Nucleus accumbens (tissue), 56 donors: ENCODE data around the gene LGALS12.
A peak's percentile ranks its signal among the peaks of the same experiment; 100 is the strongest.
"Not testable (repeated sequence)": the region's sequence is repeated elsewhere in the genome, so short reads cannot be mapped to it uniquely, and the experiment has no call there.

Source experiments
- DNase-seq, 56 donors: peaks; one replicate each; lab custom pipeline; 2025; lab: John Stamatoyannopoulos, UW

Gene LGALS12

GRCh38 chr11:63531074-63531792 is 25.3 kb downstream of the LGALS12 start:
- DNase-seq = peak in 3 of 56 donors; percentile 21 to 38 (median 37)

GRCh38 chr11:63532117-63532516 is 26.2 kb downstream of the LGALS12 start:
- DNase-seq = no peak

GRCh38 chr11:63532799-63533475 is 27.1 kb downstream of the LGALS12 start:
- peak in 8 of 56 donors; percentile 4 to 33 (median 28) for DNase-seq

GRCh38 chr11:63534076-63534475 is 28.2 kb downstream of the LGALS12 start:
- no peak for DNase-seq

- no peak for DNase-seq
Measured at GRCh38 chr11:63534895-63535461, 29.1 kb downstream of the LGALS12 start.

- no peak for DNase-seq
Measured at GRCh38 chr11:63535734-63536133, 29.9 kb downstream of the LGALS12 start.

GRCh38 chr11:63536669-63537292 is 30.9 kb downstream of the LGALS12 start, which contains the start of gene PLAAT4:
Gene PLAAT4 (plus strand): TSS chr11:63536808. CDS start chr11:63536869, 61 bp downstream.
- DNase-seq = peak in 45 of 56 donors; percentile 15 to 77 (median 53)

- DNase-seq = peak in 48 of 56 donors; percentile 19 to 77 (median 54)
Measured at GRCh38 chr11:63537293-63538101, 31.6 kb downstream of the LGALS12 start.

- DNase-seq = not testable (repeated sequence)
Measured at GRCh38 chr11:63542506-63542905, 36.6 kb downstream of the LGALS12 start.

- DNase-seq = no peak
Measured at GRCh38 chr11:63543711-63544110, 37.8 kb downstream of the LGALS12 start.

GRCh38 chr11:63547061-63547460 is 41.2 kb downstream of the LGALS12 start:
- DNase-seq = no peak

GRCh38 chr11:63548178-63548577 is 42.3 kb downstream of the LGALS12 start:
- no peak for DNase-seq

- DNase-seq = peak in 19 of 56 donors; percentile 9 to 43 (median 32)
Measured at GRCh38 chr11:63549411-63549810, 43.5 kb downstream of the LGALS12 start.

GRCh38 chr11:63550156-63550700 is 44.3 kb downstream of the LGALS12 start:
- DNase-seq = not testable (repeated sequence)

GRCh38 chr11:63551091-63551888 is 45.4 kb downstream of the LGALS12 start:
- DNase-seq = no peak

- DNase-seq = no peak
Measured at GRCh38 chr11:63551889-63552266, 46.0 kb downstream of the LGALS12 start.

- DNase-seq = no peak
Measured at GRCh38 chr11:63552921-63553320, 47.0 kb downstream of the LGALS12 start.

GRCh38 chr11:63553759-63554158 is 47.9 kb downstream of the LGALS12 start:
- DNase-seq = no peak

GRCh38 chr11:63554877-63555223 is 49.0 kb downstream of the LGALS12 start:
- no peak for DNase-seq
